GM19324 (cell line): ENCODE results near the gene ZSCAN18.

Experiments
- ATAC-seq: cut with Tn5 transposase; IDR thresholded peaks from one replicate; pipeline ENCODE4 v1.9.1; 2021; ENCODE audit warnings: mild to moderate bottlenecking, moderate library complexity; ENCODE audit not compliant: unreplicated experiment, low FRiP score

ZSCAN18 gene

DNA sequence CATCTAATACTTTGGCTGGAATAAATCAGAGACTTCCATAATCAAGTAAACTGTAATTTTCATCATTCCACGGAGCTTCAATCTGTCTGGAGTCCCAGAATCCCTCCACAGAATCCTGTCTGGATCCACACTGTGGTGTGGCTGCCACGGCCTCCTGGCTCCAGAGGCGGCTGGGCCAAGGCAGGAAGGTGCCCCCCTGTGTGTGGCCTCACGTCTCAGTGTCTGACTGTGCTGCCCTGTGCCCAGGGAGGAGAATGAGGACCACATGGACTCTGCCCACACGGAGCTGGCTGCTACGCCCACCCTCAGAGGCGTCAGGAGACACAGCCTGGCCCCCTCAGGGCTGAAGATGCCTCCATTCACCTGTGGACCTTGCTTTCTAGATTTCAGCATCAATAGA is 51.2 kb downstream of the ZSCAN18 start:
- no peak for ATAC-seq

DNA sequence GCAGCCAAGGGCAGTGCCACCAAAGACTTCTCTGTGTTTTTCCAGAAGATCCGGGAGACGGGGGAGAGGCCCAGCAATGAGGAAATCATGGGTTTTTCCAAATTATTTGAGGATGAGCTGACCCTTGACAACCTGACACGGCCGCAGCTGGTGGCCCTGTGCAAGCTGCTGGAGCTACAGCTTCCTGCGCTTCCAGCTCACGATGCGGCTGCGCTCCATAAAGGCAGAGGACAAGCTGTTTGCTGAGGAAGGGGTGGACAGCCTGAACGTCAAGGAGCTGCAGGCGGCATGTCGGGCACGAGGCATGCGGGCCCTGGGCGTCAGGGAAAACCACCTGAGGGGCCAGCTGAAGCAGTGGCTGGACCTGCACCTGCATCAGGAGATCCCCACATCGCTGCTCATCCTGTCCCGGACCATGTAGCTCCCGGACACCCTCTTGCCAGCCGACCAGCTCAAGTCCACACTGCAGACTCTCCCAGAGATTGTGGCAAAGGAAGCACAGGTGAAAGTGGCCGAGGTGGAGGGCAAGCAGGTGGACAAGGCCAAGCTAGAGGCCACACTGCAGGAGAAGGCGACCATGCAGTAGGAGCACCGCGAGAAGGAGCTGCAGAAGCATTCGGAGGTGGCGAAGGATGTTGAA is 52.5 kb downstream of the ZSCAN18 start:
- ATAC-seq: no peak

DNA sequence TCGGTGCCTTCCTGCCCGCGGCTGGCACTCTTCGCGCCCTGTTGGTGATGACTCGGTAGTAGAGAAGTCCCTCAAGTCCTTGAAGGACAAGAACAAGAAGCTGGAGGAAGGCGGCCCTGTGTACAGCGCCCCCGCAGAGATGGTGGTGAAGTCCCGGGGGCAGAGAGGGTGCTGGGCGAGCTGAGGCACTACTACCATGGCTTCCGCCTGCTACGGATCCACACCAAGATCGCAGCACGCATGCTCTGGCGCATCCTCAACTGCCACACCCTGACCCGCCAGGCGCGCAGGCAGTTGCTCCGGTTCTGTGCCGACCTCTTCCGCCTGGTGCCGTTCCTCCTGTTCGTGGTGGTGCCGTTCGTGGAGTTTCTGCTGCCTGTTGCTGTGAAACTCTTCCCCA is 53.1 kb downstream of the ZSCAN18 start:
- ATAC-seq: no peak

DNA sequence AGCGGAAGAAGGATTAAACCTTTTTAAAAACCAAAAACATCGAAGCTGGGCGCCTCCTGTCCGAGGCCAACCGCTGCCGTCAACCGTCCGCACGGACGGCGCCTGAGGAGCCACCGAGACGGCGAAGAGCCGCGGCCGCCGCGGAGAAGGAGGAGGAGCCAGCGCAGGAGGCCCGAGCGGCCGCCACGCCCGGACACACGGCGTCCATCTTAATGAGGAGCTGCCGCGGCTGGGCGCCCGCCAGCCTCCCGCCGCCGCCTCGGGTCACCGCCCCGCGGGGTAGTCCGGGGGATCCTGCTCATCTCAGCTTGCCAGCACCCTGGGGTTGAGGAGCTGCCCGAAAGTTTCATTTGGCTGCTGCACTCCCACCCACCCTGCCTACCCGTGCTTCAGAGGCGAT is 53.6 kb downstream of the ZSCAN18 start:
- no peak for ATAC-seq

DNA sequence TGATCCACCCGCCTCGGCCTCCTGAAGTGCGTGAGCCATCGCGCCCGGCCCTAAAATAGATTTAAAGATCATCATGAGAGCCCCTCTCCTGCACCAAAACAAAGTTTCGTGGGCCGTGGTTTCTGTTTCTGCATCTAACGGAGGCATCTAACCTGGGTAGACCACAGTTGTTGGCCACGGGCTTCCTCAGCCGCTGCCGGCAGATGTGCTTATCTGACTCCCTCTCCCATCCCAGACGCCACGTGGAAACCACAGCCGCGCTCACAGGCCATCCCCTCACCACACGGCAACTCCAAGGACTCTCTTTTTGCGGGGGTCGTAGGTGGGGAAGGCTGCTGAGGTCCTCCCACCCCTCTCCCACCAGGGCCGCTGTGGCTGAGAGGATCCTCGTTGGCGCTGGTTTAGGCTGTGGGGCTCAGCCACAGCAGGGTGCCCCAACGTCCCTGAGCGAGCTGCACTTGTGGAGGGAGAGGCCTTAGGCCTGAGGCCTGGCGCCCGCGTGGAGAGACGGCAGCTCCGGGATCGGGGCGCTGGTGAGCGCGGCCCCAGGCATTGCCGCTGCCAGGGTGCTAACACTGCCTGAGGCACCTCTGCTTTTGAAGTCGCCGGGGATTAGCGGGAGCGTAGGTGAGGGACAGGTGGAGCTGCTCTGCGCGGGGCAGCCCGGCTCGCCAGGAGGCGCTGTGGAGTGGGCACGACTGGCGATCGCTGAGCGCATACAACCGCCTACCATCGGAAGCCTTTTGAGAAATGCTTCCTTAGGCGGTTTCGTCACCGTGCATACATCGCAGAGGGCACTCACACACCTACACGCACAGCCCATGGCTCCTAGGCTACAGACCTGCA is 55.3 kb downstream of the ZSCAN18 start:
- ATAC-seq: no peak

DNA sequence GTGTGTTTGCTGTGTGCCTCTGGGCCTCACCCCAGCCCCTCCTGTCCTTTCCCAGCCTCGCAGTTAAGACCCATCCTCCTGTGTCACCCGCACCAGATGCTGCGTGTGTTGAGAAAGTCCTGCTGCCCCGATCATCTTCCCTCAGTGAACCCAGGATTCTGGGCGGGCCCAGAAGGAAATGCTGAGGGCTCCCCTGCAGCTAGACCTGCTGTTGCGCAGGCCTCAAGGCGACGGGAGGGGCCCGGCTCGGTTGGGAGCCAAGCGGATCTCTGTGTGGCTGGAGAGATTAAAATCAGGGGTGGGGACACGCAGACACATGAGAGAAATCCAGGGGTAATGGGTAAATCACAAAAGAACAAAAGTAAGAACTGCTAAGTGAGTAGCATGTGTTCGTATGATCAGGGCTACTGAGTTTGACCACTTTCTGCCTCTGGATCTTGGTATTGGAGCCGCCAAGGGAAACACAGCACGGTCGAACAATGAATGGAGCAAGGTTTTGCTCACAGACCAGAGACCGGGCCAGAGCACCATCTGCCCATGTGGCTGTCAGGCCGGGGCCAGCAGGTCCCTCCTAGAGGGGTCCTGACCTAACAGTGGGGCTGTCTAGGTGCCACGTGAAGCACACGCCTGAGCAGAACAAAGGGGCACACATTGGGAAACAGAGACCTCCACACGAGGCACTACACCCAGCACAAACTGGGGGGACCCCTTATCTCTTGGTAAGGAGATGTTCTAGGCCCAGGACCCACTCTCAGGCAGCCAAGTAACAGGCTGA is 57.1 kb downstream of the ZSCAN18 start:
- ATAC-seq: no peak

DNA sequence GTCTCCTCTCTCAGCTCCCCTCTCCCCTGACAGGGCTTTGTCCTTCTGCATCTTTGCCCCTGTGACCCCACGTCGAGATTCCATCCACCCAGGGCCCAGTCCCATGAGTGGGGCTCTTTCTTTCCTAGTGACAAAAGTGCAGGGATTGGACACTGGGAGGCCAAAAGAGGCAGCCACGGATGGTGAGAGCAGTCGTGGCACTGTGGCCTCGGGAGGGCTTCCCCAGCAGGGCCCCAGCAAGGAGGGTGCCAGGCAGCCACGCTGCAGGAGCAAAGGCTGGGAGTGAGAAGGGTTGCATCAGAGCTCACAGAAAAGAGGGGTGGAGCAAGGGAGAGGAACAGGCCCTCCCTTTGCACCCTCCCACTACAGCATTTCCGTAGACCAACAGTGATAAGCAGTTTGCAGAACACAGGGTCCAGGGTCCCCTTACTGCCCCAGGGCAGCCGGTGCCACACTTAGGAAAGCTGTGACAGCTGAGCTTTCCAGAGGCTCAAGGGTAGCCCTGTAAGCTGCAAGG is 59.3 kb downstream of the ZSCAN18 start:
- no peak for ATAC-seq

DNA sequence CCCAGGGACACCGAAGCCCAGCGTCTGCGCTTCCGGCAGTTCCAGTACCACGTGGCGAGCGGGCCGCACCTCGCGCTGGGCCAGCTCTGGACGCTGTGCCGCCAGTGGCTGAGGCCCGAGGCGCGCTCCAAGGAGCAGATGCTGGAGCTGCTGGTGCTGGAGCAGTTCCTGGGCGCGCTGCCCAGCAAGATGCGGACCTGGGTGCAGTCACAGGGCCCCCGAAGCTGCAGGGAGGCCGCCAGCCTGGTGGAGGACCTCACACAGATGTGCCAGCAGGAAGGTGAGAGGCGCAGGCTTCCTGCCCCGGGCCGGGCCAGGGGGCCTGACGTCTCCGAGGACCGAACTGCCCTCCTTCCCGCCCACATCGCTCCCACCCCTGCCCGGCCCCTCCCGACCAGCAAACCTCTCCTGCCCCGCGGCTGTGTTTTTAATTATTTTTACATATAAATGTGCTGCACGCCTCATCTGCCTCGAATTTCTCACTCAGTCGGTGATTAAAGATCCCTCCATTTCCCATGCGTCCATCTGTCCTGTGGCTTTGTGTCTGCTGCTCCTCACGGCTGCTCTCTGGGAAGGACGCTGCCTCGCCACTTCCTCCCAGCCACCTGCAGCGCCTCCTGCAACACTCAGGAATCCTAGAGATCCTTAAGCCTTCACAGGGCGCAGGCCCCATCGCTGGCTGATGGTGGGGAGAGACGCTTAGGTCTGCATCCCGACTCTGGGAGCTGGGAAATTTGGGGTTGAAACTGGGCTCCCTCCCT is 59.9 kb downstream of the ZSCAN18 start:
- no peak for ATAC-seq

DNA sequence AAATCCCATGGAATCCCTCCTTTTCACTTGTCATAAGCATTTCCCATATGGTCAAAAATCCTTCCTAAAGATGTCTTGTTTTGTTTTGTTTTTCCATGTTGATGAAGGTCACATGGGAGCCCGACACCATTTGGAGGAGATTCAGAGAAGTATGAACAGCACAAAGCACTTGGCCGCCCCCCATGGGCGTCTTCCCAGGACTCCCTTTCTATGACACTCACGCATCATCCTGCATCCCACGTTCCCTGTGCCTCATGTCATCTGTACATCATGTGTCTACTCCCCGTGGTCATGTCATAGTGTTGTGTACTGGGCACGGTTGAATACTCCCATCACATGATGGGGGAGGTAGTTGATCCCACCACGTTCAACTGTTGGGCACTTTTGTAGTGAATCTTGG is 62.2 kb downstream of the ZSCAN18 start:
- no peak for ATAC-seq

DNA sequence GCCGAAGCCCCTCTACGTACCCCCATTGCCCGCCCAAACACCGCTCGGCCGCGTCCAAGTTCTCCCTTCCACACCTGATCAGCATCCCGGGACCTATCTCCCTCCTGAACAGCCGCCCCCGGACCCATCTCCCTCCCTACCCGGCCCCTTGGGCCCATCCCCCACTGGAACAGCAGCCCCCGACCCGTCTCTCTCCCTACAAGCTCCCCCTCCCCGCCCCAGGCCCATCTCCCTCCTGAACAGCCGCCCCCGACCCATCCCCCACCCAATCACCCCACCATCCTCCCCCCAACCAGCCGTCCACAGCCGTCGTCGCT is 63.6 kb downstream of the ZSCAN18 start:
- ATAC-seq: no peak
